Superior temporal gyrus (tissue), 1 donor: ENCODE measurements around the gene INS.

ENCODE experiments used
- DNase-seq: peaks from one replicate; pipeline ENCODE4 v3.0.0-alpha.2; 2016; ENCODE audit errors: extremely low spot score

The INS gene

DNA sequence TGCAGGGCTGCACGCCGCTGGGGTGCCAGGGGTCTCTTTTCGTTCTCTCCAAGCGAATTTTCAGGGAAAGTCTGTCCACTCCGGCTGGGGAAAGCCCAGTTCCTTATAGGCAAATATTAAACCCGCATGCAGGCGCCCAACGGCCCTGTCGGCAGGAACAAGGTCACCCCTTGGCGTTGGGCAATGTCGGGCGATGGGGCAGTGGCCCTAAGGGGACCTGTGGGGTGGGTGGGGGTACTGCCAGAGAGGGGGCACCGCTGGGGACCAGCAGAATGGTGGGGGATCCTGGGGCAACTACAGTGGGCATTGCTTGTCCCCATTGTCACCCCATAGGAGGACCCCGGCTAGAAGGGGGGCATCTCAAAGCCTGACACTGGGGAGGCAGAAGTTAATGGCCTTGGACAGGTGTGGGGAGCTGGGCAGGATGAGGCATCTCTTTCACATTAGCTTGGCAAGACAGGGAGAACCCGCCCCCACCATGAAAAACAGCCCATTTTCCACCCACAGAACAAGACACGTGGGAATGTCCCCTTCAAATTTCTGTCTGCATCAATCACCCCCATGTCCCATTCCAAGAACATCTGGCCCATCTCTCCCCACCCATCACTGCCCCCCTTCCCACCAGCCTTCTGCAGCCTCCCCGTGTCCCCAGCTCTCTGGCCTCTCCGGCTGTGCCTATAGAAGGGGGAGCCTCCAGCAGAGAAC, 16.3 kb downstream of the INS start:
- no peak for DNase-seq

DNA sequence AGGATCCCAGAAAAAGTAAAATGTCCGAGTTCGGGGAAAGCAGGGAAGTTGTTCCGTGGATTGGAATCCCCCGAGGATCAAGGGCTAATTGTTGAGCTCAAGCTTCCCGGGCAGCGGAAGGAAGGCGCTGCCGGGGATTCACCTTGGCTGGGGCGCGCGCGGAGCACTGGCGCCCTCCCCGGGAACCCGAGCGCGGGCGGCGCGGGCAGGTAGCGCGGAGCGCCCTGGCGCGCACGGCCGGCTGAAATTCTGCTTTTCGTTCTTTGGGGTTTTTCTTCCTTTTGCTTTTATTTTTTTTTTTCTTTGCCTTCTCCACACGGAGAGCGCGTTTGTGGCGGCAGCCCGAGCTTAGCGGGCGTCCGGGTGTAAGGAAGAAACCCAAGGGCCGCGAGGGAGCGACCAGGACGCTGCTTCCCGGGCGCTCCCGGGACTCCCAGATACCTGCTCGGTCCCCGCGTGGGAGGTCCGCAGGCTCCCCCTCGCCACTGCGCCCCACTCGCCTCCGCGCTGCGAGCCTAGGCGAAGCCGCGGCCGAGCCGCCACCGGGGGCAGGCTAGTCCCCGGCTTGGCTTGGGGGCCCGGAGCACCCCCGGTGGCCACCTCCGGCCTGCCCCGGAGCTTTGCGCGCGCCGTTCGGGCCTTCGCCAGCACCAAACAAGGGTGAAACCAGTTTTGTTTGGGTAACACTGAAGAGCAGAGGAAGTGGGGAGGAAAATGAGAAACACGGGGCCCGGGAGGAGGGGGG, 17.0 kb downstream of the INS start:
- no peak for DNase-seq

DNA sequence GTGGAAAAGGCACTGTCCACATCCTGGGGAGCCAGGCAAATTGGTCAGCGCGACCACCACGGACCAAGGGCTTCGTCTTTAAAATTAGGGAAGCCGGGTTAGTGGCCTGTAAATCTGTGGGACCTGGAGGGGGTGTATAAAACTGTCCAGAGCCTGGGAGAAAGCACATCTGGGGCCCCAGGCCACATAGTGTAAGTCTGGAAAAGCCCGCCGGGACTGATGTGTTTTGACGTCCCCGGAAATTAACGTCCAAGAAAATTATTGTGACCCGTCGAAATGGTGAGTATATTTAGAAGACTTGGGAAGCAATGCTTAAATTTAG, 17.6 kb downstream of the INS start:
- DNase-seq: no peak

DNA sequence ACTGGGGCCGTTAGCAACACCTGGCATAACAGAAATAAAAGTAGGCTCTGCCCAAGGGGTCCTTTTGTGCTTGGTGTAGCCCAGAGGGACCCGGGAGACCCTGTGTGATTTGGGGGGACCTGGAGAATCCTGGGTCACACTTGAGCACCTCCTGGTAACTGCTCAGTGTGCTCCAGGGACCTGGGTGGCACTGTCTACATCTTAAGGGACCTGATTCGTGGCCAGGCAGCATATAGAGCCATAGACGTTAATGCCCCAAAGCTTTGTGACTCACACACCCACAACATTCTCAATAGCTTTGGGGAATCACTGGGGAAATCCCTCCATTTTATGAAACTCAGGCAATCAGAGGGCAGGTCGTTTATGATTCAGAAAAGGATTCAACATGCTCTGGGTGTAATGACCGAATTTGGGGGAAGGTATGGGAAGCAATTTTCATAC, 18.2 kb downstream of the INS start:
- no peak for DNase-seq

DNA sequence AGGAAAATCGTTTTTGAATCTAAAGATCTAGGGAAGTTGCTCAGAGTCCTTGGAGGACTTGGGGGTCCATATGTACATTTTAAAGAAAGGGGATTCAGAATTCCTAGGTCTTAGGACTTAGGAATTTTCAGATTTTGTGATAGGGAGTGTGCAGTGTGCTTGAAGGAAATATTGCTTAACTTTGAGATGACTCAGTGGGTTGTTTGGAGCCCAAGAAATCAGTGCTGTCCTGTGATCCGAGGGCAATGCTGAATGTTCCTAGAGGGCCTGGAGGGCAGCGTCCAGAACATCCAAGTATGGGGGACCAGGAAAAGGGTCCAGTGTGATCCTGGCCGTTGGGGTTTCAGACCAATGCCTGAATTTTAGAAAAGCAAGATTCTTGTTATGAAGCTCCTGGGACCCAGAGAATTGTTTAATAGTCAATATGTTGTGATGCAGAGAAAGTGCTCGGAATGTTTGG, 18.7 kb downstream of the INS start:
- no peak for DNase-seq

DNA sequence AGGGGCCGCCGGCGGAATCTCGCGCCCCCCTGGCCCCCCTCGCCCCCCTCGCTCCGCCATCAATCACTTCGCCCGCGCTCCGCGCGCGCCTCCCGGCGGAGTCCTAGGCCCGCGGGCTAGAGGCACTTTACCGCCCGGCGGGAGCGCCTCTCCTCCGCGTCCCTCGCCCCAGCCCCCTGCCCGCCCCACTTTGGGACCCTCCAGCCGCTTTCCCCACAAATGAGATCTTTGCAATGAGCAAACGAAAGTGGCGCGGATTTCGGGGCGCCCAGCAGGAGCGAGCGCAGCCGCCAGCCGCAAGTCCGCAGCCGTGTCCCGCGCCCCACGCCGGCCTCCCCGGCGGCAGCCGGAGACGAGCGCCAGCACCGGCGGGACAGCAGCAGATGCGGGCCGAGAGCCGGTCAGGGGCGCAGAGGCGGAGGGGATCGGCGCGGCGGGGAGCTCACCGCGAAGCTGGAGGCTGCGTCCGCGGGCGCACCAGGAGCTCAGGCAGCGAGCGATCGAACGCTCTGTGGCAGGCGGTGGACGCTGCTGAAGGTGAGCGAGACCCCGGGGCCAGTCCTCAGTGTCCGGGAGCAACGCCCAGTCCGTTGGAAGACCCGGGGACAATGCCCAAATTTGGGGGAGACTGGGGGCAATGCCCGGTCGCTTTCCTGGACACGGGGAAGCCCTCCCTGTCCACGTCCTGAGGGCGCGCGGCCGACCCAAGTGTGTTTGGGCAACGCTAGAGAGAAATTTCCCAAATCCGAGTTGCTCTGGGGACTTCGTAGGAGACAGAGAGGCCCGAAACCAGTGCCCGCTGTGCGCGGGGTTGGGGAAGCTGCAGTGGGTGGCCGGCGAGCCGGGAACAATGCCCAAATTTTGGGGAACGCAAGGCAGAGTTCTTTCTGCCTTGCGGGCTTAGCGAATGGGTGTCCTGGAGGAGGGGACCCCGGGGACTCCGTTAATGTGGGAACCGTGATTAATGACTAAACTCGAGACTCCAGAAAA, 20.3 kb downstream of the INS start:
- no peak for DNase-seq

DNA sequence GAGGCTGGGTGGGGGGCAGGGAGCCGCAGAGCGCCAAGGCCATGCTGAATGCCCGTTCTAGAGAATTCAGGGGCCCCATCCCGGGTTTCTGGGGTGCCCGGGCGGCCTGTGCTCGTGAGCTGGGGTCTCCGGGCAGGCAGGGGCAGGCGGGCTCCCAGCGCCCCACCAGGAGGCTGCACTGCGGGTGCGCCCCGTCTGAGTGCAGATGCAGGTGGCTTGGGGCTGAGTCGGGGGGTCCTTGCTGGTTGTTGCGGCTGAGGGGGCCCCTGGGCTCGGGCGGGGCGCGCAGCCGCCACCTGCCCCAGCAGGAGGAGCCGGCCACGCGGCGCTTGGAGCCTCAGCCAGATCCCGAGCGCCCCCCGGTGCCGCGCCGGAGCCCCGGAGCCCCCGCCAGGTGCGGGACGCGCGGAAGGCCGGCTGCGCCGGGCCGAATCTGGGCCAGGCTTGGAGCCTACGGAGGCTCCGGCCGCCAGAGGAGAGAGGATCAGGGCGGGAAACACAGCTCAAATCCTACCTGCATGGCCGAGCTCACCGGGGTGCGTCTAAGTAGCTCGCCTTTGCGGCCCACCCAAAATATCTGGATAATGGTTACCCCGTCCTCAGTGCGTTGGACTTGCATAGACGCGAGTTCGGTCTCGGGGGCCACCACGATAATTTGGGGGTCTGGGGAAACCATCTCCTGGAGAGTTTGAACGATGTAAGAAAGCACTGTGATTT, 21.2 kb downstream of the INS start:
- no peak for DNase-seq

DNA sequence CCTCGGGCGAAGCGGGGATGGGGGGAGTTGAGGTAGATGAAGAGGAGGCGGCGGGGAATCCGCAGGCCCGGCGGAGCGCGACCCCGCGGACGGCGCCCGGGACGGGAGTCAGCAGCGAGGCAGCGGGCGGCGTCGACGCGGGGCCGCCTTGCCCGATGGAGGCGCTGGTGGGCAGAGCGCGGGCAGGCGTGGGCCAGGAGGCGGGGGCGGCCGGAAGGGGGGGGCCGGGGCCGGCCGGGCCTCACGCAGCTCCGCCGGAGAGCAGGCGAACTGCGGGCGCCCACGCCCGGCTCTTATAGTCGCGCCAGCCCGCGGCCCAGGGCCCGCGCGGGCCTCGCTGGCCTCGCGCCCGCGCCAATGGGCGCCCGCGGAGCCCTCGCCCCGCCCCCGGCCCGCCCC, 21.9 kb downstream of the INS start, which contains the start of gene IGF2:
IGF2 (minus strand) TSS at position 267 of the 399 bp plus-strand sequence. CDS start 3,866 bp downstream, outside the sequence.
- no peak for DNase-seq

DNA sequence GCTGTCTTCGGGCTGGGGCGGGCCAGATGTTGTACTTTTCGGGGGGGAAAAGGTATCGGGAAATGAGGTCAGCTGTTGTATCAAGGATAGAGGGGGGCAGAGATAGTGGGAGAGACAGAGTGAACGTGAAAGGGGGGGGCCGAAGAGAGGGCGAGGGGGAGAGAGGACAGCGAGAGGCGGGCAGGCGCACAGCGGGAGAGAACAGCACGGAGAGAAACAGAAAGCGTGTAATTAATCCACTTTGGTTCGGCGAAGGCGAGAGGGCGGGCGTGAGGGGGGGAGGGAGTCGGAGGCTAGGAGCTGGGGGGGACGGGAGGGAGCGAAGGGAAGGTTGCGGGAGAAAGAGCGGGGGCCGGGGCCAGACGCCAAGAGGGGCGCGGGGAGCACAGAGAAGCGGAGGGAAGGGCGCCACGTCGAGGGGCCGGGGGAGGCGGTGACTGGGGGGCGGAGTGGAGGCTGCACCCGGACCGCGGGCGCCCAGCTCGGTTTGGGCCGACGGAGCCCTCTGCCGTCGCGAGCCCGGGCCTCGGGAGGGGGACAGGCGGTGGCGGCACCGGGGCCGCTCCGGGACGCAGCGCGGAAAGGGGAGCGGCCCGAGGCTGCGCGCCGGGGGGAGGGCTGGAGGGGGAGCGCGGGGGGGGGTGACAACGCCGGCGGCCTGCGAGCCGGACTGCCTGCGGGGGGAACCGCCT, 22.4 kb downstream of the INS start:
- DNase-seq: no peak

DNA sequence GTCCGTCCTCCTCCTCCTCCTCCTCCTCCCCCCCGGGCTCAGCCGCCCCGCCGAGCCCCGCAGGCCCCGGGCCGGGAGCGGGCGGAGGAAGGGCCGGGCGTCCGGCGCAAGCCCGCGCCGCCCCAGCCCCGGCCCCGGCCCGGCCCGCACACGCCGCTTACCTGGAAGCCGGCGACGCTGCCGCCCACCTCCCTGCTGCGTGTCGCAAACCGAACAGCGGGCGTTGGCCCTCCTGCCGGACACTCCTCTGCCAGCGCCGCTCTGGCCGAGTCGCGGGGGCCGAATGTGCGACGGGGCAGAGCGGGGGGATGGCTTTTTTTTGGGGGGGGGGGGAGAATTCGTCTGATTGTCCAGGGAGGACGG, 23.0 kb downstream of the INS start:
- DNase-seq: no peak

DNA sequence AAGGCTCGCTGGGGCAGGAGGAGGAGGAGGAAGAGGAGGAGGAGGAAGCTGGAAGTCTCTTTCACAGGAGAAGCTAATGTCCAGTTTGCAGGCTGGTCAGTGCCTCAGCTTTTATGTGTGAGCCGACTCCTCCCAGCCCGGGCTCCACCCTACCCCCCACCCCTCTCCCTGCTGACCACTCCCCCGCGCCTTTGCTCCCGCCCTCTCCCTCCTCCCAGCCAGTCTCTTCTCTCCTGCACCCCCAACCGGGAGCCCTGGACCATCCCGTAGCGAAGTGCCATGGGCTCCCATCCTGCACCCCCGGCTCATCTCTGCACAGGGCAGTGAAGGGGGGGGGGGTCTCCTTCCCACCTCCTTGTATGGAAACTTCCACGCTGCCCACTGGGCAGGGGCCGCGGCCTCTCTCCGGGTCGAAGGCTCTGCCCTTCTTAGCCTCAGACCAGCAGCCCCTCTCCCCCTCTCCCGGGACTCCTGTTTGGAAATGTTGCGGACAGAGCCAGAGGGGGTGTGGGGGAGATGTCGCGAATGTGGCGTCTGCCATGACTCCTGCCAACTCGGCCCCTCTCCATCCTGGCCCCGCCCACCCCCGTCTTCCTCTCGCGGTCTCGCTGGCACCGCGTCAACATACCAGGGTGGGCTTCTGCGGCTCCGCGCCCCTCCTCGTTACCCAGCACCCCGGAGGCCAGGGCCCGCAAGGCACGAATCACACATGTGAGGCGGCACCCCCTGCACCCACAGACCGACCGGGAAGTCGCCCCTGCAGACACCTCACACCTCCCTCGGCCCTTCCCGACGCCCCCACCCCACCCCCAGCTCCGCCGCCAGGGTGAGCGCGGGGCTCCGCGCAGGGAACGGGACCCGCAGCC, 23.6 kb downstream of the INS start:
- no peak for DNase-seq

DNA sequence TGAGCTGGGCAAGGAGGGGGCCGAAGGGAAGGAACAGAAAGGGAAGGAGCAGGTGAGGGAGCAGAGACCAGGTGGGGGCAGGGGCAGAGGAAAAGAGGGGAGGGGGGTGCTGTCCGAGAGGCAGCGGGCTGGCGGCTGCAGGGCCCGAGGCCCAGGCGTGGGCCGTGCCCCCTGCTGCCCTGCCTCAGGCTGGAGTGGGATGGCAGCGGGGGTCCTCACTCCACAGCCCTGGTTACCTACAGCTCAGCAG, 24.1 kb downstream of the INS start:
- DNase-seq: no peak

DNA sequence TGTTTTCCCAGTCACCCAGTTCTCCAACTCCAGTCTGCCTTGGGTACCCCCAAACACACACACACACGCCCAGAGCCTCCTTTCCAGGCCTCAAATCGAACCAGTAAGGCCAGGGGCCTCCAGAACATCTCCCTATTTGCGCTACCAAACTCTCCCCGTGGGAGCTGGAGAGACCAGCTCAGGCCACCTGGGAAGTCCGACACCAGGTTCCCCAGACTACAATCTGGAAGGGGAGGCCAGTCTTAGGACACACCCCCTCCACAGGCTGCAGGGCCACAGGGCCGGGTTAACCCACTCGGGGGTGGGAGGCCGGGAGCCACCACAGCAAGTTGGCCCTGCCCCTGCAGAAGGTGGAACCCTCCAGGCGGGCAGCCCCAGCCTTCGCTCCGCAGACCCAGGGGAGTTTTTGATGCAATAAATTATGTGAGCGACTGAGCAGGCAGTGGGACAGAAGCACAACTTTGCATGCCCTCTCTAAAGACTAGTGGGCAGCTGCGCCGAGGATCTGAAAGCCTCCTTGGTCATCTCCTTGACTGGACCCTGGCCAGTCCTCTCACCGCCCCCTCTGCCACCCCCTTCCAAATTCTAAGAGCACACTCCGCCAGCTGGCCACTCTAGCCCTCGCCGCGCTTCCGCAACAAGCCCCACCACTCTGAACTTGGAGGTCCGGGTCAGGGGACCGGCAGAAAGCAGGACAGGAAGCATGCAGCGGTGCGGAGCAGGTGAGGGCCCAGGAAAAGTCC, 24.6 kb downstream of the INS start:
- DNase-seq: no peak

DNA sequence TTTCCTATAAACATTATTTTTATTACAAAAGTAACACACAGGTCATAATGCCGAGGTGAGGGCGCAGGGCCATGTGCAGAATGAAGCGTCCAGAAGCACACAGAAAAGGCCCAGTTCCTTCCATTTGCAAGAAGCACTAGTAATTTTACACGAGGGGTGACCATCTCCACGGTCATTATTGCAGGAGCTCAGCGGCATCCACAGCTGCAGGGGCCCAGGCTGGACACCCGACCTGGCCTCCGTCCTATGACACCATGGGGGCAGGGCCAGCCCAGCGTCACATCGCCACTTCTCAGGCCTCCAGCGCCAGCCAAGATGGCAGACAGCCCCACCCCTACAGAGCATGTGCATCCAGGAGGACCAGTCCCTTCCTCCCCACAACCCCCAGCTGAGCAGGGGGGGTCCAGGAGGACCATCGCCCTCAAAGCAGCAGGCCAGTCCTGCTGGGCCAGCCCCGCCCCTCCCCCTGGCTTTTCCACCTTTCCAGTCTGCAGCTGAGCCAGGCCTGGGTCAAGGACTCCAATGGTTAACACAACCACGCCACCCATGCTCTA, 25.3 kb downstream of the INS start:
- DNase-seq: no peak

DNA sequence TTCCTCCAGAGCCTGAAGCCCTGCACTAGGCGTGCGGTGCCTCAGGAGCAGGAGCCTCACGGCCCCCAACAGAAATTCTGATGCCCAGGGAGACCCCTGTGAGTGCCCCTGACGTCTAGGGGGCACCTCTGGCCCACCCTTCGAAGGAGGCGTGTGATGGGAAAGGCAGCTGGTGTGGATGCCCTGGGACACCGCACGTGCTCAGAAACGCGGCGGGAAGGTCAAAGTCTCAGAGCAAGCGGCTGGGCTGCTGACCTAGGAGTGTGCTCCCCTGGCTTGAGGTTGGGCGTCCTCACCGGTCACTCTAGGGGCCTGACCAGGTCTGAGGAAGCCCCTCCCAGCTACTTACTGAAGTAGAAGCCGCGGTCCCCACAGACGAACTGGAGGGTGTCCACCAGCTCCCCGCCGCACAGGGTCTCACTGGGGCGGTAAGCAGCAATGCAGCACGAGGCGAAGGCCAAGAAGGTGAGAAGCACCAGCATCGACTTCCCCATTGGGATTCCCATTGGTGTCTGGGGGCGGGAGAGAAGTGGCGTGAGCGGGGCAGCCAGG, 25.9 kb downstream of the INS start:
- DNase-seq: no peak

DNA sequence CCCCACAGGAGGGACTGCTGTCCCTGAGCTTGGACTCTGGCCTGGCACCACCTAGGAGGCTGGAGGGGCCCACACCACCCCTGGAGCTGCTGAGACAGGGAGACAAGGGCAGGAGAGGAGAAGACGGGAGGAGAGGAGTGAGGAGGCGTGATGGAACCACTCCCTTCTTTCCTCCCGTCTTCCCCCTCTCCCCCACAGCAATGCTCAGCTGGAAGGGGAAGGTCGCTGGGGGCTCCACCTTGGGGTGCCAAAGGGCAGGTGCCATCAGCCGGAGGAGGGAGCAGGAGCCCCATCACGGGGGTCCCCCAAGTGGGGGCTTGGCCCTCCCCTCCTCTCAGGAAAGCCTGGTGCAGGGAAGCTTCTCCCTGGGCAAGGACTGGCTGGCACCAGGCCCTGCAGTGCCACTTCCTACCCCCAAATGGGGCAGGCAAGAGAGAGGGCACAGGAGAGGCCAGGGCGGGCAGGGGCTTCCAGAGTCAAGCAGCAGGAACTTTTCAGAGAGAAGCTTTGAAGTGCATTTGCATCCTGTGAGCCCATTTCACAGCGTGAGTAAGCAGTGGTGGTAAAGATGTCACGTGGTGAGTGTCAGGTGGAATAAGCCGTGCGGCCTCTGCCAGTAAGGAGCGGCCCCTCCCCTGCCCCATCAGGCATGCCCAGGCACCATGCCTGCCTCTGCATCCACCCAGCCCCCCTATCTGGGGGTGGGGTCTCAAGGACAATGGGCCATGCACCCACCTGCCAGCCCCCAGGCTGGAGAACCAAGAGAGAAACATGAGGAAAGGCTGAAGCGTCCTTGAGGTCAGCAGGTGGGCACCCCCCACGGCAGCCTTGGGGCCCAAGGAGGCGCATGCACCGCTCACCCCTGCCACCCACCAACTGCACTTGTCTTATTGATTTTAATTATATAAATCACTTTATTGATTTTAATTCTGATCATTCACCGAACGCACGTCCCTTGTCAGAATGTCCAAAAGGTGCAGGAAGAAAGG, 26.7 kb downstream of the INS start:
- DNase-seq: no peak

DNA sequence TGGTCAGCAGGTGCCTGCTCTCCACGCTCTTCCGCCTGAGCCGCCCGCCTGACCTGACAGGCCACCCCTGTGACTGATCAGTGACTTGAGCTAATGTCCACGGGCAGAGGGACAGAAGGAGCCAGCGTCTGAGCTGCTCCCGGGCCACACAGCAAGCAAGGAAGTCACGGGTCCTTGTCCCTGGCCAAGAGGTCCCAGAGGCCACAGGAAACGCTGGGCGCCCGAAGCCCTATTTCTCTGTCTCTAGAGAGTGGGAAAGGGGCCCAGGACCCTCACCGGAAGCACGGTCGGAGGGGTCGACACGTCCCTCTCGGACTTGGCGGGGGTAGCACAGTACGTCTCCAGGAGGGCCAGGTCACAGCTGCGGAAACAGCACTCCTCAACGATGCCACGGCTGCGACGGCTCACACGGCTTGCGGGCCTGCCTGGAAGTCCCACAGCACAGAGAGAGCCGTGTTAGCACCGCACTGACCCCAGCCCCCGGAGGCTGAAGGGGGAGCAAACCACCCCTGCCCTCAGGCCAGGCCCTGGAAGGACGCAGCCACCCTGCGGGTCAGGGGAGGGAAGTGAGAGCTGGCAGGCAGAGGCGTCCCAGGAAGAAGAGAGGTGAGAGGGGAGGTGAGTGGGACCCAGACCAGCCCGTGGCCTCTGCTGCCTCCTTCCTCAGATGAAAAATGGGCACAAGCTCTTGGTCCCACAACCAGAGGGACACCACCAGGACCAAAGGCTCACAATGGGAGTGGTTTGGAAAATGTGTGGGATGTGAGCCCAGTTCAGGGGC, 27.6 kb downstream of the INS start:
- DNase-seq: no peak
